ENCODE results near the gene CADPS2.
"Not testable (repeated sequence)": the region's sequence is repeated elsewhere in the genome, so short reads cannot be mapped to it uniquely, and the experiment has no call there.

GRCh38 chr7:122679269-122679709 is 207.0 kb downstream of the CADPS2 start:
- TF ChIP-seq, protein P1, sequence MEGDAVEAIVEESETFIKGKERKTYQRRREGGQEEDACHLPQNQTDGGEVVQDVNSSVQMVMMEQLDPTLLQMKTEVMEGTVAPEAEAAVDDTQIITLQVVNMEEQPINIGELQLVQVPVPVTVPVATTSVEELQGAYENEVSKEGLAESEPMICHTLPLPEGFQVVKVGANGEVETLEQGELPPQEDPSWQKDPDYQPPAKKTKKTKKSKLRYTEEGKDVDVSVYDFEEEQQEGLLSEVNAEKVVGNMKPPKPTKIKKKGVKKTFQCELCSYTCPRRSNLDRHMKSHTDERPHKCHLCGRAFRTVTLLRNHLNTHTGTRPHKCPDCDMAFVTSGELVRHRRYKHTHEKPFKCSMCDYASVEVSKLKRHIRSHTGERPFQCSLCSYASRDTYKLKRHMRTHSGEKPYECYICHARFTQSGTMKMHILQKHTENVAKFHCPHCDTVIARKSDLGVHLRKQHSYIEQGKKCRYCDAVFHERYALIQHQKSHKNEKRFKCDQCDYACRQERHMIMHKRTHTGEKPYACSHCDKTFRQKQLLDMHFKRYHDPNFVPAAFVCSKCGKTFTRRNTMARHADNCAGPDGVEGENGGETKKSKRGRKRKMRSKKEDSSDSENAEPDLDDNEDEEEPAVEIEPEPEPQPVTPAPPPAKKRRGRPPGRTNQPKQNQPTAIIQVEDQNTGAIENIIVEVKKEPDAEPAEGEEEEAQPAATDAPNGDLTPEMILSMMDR (IDR thresholded peaks at IDR 0.05) = peak in 1 of 7 experiments; percentile 5
- TF ChIP-seq POLR2A (IDR thresholded peaks at IDR 0.05) = not testable (repeated sequence)

All from body of pancreas (tissue), 4 donors.